Neutrophil (primary cell): ENCODE results near the gene GLRA1.
"Not testable (repeated sequence)": the region's sequence is repeated elsewhere in the genome, so short reads cannot be mapped to it uniquely, and the experiment has no call there.

ENCODE experiments used
- H3K27ac ChIP-seq: fragments of 200-600 bp; sonication (generic); 2 replicates; pipeline ENCODE4 v1.5.1; 2016; ENCODE audit warnings: mild to moderate bottlenecking, moderate library complexity
- H3K27me3 ChIP-seq: fragments of 200-600 bp; sonication (generic); 2 replicates; pipeline ENCODE4 v1.6.0; 2016; ENCODE audit warnings: mild to moderate bottlenecking
- H3K36me3 ChIP-seq: fragments of 200-600 bp; sonication (generic); 2 replicates; pipeline ENCODE4 v1.5.1; 2017
- H3K4me1 ChIP-seq, 2 experiments: fragments of 200-600 bp in 1 of 2; sonication (generic) in 1 of 2; 1 replicate in 1 of 2; 2 replicates in 1 of 2; pipeline versions ENCODE4 v1.5.1 to v1.6.1; 2013 to 2016; ENCODE audit warnings: low read depth in 1 of 2, low read length in 1 of 2, mild to moderate bottlenecking in 1 of 2, moderate library complexity in 1 of 2; ENCODE audit not compliant: control insufficient read depth in 1 of 2, insufficient read depth in 1 of 2
- H3K4me3 ChIP-seq, 2 experiments: fragments of 200-600 bp in 1 of 2; sonication (generic) in 1 of 2; 1 replicate in 1 of 2; 2 replicates in 1 of 2; pipeline ENCODE4 v1.5.1; 2013 to 2016; ENCODE audit warnings: low read depth in 1 of 2, low read length in 1 of 2, mild to moderate bottlenecking in 1 of 2, moderate library complexity in 1 of 2
- H3K9me3 ChIP-seq: fragments of 200-600 bp; sonication (generic); 2 replicates; pipeline ENCODE4 v1.5.1; 2016
- TF ChIP-seq, protein P1 (sequence below): fragments of 200-600 bp; sonication (generic); IDR thresholded peaks from 2 replicates; pipeline ENCODE4 v1.5.1; 2016; ENCODE audit warnings: antibody characterized with exemption

The GLRA1 gene

DNA sequence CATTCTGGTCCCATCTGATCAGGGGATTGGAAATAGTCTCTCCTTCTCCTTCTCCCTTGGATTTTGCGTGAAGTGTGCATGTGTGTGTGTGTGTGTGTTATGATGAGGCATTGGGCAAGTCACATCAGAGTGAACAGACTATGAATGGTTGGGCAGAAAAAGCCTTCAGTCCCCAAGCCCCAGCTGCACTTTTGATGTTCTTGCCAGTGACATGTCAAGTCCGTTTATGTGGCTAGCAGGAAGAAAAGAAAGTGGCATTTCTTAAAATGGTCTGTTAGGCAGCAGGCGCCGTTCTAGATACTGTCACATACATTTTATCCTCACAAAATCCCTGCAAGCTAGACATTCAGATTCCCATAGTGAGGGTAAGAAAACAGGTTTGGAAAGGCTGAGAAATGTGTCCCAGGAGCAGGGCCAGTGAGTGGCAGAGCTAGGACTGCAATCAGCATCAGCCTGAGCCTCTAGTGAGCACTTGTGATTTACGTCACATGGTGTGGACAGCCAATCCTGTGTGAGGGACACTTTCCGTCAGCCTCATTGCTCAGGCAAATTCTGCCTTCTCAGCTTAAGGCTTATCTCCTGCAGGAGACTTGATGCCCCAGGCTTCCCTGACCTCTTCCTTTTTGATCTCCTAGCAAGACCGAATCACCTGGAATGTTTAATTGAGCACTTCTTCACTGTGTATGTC, 60.4 kb downstream of the GLRA1 start:
- H3K4me3 ChIP-seq = no peak overlapping the region
- TF ChIP-seq, protein P1, sequence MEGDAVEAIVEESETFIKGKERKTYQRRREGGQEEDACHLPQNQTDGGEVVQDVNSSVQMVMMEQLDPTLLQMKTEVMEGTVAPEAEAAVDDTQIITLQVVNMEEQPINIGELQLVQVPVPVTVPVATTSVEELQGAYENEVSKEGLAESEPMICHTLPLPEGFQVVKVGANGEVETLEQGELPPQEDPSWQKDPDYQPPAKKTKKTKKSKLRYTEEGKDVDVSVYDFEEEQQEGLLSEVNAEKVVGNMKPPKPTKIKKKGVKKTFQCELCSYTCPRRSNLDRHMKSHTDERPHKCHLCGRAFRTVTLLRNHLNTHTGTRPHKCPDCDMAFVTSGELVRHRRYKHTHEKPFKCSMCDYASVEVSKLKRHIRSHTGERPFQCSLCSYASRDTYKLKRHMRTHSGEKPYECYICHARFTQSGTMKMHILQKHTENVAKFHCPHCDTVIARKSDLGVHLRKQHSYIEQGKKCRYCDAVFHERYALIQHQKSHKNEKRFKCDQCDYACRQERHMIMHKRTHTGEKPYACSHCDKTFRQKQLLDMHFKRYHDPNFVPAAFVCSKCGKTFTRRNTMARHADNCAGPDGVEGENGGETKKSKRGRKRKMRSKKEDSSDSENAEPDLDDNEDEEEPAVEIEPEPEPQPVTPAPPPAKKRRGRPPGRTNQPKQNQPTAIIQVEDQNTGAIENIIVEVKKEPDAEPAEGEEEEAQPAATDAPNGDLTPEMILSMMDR = no peak
- peaks cover 7% of the 10 kb centered on the region for H3K27me3 ChIP-seq
- no peaks in the 10 kb centered on the region for H3K9me3 ChIP-seq
- H3K27ac ChIP-seq = no peak overlapping the region
- H3K4me1 ChIP-seq = no peaks in the 10 kb centered on the region
- no peaks in the 10 kb centered on the region for H3K36me3 ChIP-seq

DNA sequence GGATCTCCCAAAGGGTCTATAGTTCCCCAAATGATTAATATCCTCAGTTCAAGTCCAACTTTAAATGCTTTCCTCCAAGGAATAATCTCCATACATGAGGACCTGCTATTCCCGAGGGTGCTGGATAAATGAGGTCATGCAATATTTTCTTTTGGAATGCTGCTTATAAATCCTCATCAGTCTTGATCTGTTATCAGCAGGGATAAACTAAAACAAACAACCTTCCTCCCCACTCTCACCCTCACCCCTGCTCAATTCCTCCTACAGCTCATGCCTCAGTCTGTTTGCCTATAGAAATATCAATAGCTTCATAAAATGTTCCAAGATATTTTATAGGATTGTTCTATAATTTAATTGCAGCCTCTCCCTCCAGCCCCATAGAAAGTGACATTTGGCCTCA, 61.1 kb downstream of the GLRA1 start:
- Histone ChIP-seq H3K27me3 (peaks cover 7% of the 10 kb centered on the region), H3K4me3 (no peak overlapping the region), H3K36me3 (no peaks in the 10 kb centered on the region), H3K4me1 (no peaks in the 10 kb centered on the region), H3K27ac (no peak overlapping the region), H3K9me3 (no peaks in the 10 kb centered on the region)
- TF ChIP-seq, protein P1 = no peak

DNA sequence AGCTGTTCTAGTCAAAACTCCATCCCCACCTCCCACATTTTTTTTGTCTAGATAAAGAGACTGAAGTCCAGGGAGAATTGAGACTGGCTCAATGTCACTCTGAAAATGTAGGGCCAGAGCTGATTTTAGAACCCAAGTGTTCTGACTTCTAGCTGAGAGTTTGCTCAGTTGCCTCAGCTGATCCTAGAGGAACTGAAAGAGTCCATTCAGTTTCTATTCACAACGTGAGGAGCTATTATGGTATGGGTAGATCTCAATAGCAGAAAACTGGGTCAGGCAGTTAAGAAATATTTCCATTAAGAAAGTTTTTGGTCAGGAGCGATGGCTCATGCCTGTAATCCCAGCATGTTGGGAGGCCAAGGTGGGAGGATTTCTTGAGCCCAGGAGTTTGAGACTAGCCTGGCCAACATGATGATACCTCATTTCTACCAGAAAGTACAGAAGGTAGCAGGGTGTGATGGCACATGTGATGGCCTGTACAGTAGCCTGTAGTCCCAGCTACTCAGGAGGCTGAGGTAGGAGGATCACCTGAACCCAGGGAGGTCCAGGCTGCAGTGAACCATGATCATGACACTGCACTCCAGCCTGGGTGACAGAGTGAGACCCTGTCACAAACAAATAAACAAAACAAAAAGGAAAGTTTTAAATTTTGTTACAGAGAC, 61.7 kb downstream of the GLRA1 start:
- TF ChIP-seq, protein P1 = no peak
- Histone ChIP-seq H3K36me3 (no peaks in the 10 kb centered on the region), H3K27ac (no peak overlapping the region)

DNA sequence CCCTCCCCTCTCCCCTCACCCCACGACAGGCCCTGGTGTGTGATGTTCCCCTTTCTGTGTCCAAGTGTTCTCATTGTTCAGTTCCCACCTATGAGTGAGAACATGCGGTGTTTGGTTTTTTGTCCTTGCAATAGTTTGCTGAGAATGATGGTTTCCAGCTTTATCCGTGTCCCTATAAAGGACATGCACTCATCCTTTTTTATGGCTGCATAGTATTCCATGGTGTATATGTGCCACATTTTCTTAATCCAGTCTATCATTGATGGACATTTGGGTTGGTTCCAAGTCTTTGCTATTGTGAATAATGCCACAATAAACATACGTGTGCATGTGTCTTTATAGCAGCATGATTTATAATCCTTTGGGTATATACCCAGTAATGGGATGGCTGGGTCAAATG, 63.8 kb downstream of the GLRA1 start:
- H3K9me3 ChIP-seq, H3K4me1 ChIP-seq, H3K4me3 ChIP-seq, H3K27me3 ChIP-seq, H3K36me3 ChIP-seq, H3K27ac ChIP-seq: not testable (repeated sequence)

More for the DNA sequence above, 61.7 kb downstream of the GLRA1 start:
- Histone ChIP-seq H3K9me3 (no peaks in the 10 kb centered on the region), H3K4me3 (no peak overlapping the region), H3K4me1 (no peaks in the 10 kb centered on the region), H3K27me3 (peaks cover 7% of the 10 kb centered on the region)

DNA sequence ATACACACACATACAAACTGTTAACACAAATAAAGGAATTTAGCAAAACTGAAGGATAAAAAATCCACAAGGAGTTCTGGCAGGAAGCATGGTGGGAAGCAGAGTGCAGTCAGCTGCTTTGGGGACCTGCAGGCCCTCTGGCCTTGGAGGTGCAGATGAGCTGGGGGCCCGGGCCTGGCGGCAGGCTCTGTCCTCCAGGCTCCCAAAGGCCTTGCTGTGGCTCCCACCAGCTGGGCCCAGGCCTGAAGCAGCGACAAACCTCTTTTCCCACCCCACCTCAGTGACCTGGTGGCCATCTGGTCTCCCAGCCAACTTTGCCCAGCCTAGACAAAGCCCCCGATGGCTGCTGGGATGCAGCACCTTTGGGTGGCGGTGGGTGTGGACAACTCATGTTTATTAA, 67.8 kb downstream of the GLRA1 start:
- H3K4me3 ChIP-seq = no peak overlapping the region
- no peaks in the 10 kb centered on the region for H3K4me1 ChIP-seq
- H3K36me3 ChIP-seq = no peaks in the 10 kb centered on the region
- no peak overlapping the region for H3K27ac ChIP-seq
- TF ChIP-seq, protein P1 = no peak
- H3K27me3 ChIP-seq = no peaks in the 10 kb centered on the region
- H3K9me3 ChIP-seq = no peaks in the 10 kb centered on the region

DNA sequence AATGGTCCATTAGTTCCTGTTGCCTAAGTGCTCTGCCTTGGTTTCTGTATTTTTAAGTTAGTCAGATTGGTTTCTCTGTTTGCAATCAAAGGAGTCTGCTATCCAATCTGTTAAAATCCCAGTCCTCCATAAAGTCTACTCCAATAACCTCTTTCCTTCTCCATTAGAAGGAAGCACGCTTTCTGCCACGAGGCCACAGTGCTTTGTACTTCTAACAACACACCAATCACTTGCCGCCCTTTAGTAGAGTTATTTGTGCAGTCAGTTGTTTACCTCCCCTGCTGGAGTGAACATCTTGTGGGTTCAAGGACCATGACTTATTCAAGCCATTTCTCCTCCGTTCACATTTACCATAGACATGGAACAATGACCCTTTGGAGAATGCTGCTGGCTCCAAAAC, 69.0 kb downstream of the GLRA1 start:
- TF ChIP-seq, protein P1 = no peak
- Histone ChIP-seq H3K4me1 (no peaks in the 10 kb centered on the region), H3K36me3 (no peaks in the 10 kb centered on the region), H3K9me3 (no peaks in the 10 kb centered on the region), H3K27ac (no peak overlapping the region), H3K4me3 (no peak overlapping the region), H3K27me3 (no peaks in the 10 kb centered on the region)
